NCI-H2029 (cell line): Measurements from ENCODE around the gene TXNRD1.
"Not testable (repeated sequence)": the region's sequence is repeated elsewhere in the genome, so short reads cannot be mapped to it uniquely, and the experiment has no call there.

ENCODE experiments used
- DNase-seq: peaks from one replicate; lab custom pipeline; 2025; lab: John Stamatoyannopoulos, UW

Gene TXNRD1

DNA sequence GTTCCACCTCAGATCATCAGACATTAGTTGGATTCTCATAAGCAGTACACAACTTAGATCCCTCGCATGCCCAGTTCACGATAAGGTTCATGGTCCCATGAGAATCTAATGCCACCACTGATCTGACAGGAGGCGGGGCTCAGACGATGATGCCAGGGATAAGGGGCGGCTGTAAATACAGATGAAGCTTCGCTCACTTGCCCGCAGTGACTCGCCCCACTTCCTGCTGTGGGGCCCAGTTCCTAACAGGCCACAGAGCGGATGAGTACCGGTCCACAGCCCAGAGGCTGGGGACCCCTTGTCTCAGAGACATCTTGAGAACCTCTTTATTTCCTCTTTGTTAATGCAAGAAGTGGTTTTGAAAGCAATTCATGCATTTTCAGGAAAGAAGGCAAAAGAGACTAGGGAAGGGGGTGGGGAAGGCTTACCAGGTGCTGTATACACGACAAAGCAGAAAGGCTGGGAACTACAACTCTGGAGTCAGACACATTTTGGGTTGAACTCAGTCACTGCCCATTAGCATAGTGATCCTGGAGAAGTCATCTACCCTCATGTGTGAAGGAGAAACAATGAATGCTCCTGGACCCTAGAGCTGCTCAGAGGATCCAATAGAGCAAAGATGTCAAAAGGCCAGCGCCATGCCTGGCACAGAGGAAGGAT is 156.6 kb downstream of the TXNRD1 start:
- no peak for DNase-seq

DNA sequence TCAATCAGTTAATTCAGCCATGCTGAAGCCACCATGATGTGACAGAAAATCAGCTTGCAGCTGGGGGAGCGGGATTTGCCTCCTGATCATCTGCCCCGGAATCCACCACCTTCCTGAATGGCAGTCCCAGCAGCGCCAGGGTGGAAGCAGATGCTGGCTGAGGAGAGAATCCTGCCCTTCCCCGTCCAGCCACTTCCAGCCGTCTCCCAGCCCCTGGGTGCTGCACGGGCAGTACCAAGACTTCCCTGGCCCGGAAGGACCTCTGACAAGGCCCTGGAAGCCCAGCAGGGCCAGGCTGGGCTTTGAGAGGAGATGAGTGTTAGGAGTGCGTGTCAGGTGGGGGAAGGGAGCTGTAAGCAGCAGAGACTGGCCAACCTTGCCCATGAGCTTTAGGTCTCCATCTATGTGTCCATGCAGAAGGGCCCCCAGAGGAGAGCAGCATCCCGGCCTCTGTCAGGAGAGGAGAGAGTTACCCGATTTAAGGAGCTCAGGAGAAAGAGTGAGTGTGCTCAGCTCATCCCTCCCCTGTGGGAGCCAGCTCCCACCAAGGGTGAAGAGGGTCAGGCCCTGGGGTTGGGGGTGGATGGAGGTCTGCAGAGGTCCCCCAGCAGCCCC is 157.2 kb downstream of the TXNRD1 start:
- DNase-seq, result no peak

DNA sequence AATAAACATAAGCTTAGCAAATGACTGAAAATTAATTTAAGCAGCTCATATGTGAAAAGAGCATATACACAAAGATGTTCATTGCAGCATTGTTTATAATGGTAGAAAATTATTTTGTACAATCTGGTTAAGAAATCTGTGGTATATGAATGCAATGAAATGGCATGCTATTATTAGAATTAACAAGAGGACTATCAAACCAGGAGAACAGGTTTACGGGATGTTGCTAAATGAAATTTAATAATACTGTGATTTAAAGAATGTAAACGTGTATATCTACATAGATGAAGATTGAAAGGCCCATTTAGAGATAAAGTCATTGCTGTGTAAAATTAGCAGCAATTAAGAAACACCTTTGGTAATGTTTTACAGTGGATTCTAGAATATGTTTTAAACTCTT is 158.5 kb downstream of the TXNRD1 start:
- DNase-seq, result no peak

- DNase-seq, result no peak
Observed at GRCh38 chr12:104374806-104375205, 159.2 kb downstream of the TXNRD1 start.

- no peak for DNase-seq
Observed at GRCh38 chr12:104375775-104376174, 160.2 kb downstream of the TXNRD1 start.

DNA sequence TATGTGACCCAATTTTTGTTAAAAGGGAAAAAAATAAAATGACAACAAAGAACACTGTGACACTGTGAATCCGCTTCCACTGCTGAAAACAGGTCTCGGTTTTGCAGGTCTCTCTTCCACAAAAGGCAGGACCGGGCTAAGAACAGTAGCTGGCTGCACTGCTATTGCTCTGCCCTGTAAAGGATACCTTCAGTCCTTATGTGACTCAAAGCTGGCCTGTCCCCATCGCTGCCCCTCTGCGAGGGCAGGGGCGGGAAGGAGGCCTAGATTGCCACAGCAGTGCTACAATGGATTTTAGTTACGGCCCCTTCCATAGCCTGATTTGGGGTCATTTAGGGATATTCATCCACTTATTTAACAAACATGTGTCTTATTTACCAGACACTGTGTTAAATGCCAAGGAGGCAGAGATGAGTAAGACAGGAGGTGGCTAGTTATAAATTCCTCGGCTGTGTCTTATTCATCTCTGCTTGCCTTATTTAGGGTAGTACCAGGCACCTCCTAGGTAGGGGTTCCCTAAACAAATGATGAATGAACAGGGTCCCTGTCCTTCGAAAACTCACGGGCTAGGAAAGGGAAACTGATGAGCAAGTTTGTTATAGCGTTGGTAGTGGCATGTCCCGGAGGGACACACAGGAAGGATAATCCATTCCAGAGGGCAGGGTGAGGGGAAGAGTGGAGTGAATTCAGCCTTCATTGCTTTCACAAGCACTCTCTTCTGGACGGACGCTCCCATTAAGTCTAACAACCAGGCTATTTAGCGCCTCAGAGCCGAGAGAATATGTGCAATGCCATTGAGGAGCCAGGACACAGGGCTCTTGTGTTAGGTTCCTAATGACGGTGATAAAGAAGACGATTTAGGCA is 161.3 kb downstream of the TXNRD1 start:
- no peak for DNase-seq

DNA sequence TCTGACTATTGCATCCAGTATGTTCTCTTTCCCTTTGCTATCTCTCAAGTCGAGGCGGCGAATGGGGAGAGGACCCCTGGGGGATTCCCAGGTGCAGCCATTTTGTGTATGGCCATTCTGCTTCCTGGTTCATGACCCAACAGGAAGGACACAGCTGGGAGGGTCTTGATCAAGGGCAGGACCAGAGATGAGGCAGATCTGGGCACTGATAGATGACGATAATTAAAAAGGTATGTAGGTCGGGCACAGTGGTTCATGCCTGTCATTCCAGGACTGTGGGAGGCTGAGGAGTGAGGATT is 161.9 kb downstream of the TXNRD1 start:
- no peak for DNase-seq

DNA sequence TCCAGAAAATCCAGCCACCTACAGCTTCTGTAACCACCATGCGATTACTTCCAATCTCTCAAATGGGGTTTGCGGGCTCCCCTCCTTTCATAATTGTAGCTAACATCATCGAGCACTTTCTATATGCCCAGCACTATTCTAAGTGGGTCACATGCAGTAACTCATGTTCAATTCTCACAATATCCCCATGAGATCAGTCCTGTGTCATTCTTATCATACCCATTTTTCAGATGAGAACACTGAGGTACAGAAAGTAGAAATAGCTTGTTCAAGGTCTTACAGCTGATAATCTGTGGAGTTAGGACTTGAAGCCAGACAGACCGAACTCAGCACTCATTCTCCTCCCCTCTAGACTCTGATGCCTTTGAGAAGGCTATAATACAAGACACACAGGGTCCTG is 162.8 kb downstream of the TXNRD1 start:
- no peak for DNase-seq

- no peak for DNase-seq
Observed at GRCh38 chr12:104381341-104381730, 165.8 kb downstream of the TXNRD1 start.

DNA sequence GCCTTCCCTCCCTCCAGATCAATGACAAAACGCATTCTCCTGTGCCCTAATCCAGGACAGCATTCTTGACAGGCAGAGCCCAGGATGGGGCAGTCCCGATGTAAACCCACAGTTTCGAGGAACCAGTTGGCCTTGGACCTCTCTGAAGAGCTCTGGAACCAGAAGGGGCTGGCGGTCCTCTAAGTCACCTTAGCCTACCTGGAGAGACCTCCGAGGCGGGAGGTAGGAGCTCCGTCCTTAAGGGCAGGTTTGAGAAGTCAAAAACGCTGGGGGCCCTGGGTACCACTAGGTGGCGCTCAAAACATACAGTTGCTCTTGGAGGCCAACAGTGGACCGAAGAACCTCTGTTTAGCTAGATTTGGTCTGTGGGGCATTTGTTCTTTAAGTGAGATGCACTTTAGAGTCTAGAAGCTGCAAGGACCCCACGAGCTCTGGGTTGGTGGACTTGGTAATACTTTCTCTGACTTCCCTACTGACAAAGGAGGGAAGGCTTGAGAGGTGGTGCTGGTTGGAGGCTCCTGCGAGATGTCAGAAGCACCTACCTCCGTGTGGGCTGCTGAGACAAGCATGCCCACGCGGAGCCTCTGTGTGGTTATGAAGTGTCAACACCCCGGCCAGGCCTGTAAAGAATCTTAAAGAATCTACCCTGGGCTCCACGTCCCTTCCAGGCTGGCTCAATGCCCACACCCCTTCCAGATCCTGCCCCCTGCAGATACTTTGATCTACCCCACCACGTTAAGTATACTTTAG is 166.3 kb downstream of the TXNRD1 start:
- peak; percentile 62 for DNase-seq

- DNase-seq, result no peak
Observed at GRCh38 chr12:104384141-104384880, 168.7 kb downstream of the TXNRD1 start.

- no peak for DNase-seq
Observed at GRCh38 chr12:104385510-104385909, 169.9 kb downstream of the TXNRD1 start.

DNA sequence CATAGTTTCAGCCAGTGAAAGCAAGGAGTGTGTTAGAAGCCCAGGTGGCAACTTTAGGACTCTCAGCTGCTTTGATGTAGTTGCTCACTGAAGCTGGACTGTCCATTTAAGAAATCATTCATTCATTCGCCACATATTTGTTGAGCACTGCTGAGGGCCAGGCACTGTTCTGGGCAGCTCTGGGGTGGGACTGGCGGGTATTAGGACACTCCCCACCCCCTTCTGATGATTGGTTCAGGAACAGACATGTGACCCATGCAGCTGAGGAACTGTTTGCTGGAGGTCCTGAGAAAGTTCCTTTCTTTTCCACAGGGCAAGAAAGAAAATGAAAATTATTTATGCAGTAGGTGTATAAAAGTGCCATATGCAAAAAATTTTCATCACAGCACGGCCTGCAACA is 170.9 kb downstream of the TXNRD1 start:
- DNase-seq, result no peak

DNA sequence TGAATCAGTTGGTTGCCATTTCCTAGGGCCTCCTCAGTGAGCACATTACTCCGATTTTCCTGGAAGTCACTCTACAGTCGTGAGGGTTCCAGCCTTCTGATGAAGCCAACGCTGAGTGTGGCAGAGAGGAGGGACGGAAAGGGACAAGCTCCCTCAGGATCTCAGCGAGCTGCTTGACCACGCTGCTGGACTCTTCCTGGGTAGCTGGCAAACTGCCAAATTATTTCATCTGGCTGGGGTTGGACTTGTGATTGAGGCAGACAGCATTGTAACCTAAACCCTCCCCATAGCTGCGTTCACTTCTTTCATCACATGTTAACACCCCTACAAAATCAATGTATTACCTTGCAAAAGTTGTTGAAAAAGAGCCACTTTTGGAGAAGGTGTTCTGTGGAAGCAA is 171.6 kb downstream of the TXNRD1 start:
- no peak for DNase-seq

GRCh38 chr12:104394086-104394485 is 178.5 kb downstream of the TXNRD1 start:
- DNase-seq, result not testable (repeated sequence)
